ENCODE results near the gene UVSSA. TPM values are rescaled to one million over a fixed set of nuclear protein-coding genes. Genes with fewer than 3 reads are reported as not detected.
"Not testable (repeated sequence)": the region's sequence is repeated elsewhere in the genome, so short reads cannot be mapped to it uniquely, and the experiment has no call there.

Gene UVSSA
- total and polyA plus RNA-seq, 7 experiments from 2014 or later, result 3.2 to 44.1 (median 39.3) TPM

- no peak for DNase-seq
- H3K4me3 ChIP-seq (ENCODE audit: low read length), result no peak overlapping the region
- POLR2A ChIA-PET, result no interaction called here
- H3K9me3 ChIP-seq (ENCODE audit: control insufficient read depth in 2 of 3, low read length in 3 of 3), result no peaks in the 10 kb centered on the region
- intact Hi-C loops (cut with micrococcal nuclease), result no loop called here
- H3K4me1 Mint-ChIP-seq, result peaks cover 0 to 9% (median 0%) of the 10 kb centered on the region in 7 donors
- H3K27me3 ChIP-seq (ENCODE audit: control insufficient read depth in 2 of 2, insufficient read depth in 2 of 2, low read length in 2 of 2), result no peaks in the 10 kb centered on the region
- peaks cover 0 to 3% (median 0%) of the 10 kb centered on the region in 11 donors for H3K9me3 Mint-ChIP-seq
- no peak overlapping the region for H3K27ac Mint-ChIP-seq
- no peak for ATAC-seq
- peaks cover 12 to 66% (median 42%) of the 10 kb centered on the region in 5 donors for H3K27me3 Mint-ChIP-seq
- no peaks in the 10 kb centered on the region for H3K4me1 ChIP-seq (ENCODE audit: control insufficient read depth in 2 of 2, insufficient read depth in 2 of 2, low read length in 2 of 2)
- H3K36me3 Mint-ChIP-seq, result peaks cover 0 to 8% (median 0%) of the 10 kb centered on the region in 5 donors
- H3K36me3 ChIP-seq (ENCODE audit: control insufficient read depth in 2 of 3, insufficient read depth in 3 of 3, low read length in 3 of 3), result no peaks in the 10 kb centered on the region
- H3K4me3 Mint-ChIP-seq, result no peak overlapping the region
- H3K27ac ChIP-seq (ENCODE audit: low read depth, low read length), result no peak overlapping the region
- CTCF ChIA-PET, result no interaction called here
These were observed 71.7 kb downstream of the UVSSA start for GRCh38 chr4:1418494-1419285.

DNA sequence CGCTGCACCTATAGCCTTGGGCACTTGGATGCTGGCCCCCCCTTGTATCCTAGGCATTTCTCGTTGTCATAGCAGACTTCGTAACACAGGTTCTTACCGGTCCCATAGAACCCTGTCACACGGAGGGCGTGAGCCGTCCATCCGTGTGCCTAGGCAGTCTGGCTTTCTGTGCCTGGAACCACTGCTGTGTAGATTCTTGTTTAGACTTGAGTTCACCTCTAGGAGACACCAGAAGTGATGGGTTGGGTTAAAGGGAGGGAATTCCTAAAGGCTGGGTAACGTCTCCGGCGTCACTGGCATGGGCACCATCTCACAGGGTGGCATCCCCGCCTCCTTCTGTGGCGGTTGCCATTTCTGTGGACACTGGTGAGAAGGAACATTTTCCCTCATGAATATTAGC lies 72.7 kb downstream of the UVSSA start:
- no peak for ATAC-seq
- peaks cover 0 to 8% (median 0%) of the 10 kb centered on the region in 5 donors for H3K36me3 Mint-ChIP-seq
- no peak overlapping the region for H3K27ac ChIP-seq (ENCODE audit: low read depth, low read length)
- H3K9me3 ChIP-seq (ENCODE audit: control insufficient read depth in 2 of 3, low read length in 3 of 3), result no peaks in the 10 kb centered on the region
- peaks cover 0 to 3% (median 0%) of the 10 kb centered on the region in 11 donors for H3K9me3 Mint-ChIP-seq
- no peak for DNase-seq
- peaks cover 9 to 68% (median 48%) of the 10 kb centered on the region in 5 donors for H3K27me3 Mint-ChIP-seq
- no peaks in the 10 kb centered on the region for H3K4me1 ChIP-seq (ENCODE audit: control insufficient read depth in 2 of 2, insufficient read depth in 2 of 2, low read length in 2 of 2)
- intact Hi-C loops (cut with micrococcal nuclease), result no loop called here
- no peak overlapping the region for H3K27ac Mint-ChIP-seq
- peaks cover 0 to 9% (median 0%) of the 10 kb centered on the region in 7 donors for H3K4me1 Mint-ChIP-seq
- no peaks in the 10 kb centered on the region for H3K27me3 ChIP-seq (ENCODE audit: control insufficient read depth in 2 of 2, insufficient read depth in 2 of 2, low read length in 2 of 2)
- ChIA-PET POLR2A (no interaction called here), CTCF (no interaction called here)
- H3K4me3 ChIP-seq (ENCODE audit: low read length), result no peak overlapping the region
- H3K36me3 ChIP-seq (ENCODE audit: control insufficient read depth in 2 of 3, insufficient read depth in 3 of 3, low read length in 3 of 3), result no peaks in the 10 kb centered on the region
- H3K4me3 Mint-ChIP-seq, result no peak overlapping the region

DNA sequence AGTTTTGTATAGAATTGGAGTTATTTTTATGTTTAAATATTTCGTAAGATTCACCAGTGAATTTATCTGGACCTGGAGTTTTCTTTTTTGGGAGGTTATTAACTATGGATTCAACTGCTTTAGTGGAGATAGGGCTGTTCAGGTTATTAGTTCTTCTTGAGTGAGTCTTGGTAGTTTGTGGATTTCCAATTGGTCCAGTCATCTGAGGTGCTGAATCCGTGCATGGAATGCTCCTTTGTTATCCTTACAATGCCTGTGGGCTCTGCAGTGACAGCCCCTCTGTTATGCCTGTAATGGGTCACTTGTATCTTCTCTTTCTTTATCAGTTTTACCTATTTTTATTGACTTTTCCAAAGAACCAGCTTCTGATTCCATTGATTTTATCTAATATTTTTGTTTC lies 74.6 kb downstream of the UVSSA start:
- ATAC-seq (no peak), DNase-seq (no peak)
- Mint-ChIP-seq H3K27me3 (peaks cover 2 to 67% (median 43%) of the 10 kb centered on the region in 5 donors), H3K9me3 (no peaks in the 10 kb centered on the region), H3K27ac (no peak overlapping the region), H3K36me3 (peaks cover 0 to 5% (median 0%) of the 10 kb centered on the region in 5 donors), H3K4me3 (no peak overlapping the region), H3K4me1 (no peaks in the 10 kb centered on the region)
- Histone ChIP-seq H3K27ac (ENCODE audit: low read depth, low read length) (no peak overlapping the region), H3K27me3 (ENCODE audit: control insufficient read depth in 2 of 2, insufficient read depth in 2 of 2, low read length in 2 of 2) (no peaks in the 10 kb centered on the region), H3K36me3 (ENCODE audit: control insufficient read depth in 2 of 3, insufficient read depth in 3 of 3, low read length in 3 of 3) (no peaks in the 10 kb centered on the region), H3K4me3 (ENCODE audit: low read length) (no peak overlapping the region), H3K9me3 (ENCODE audit: control insufficient read depth in 2 of 3, low read length in 3 of 3) (no peaks in the 10 kb centered on the region), H3K4me1 (ENCODE audit: control insufficient read depth in 2 of 2, insufficient read depth in 2 of 2, low read length in 2 of 2) (no peaks in the 10 kb centered on the region)
- POLR2A ChIA-PET, result no interaction called here
- intact Hi-C loops (cut with micrococcal nuclease), result no loop called here
- CTCF ChIA-PET, result no interaction called here

DNA sequence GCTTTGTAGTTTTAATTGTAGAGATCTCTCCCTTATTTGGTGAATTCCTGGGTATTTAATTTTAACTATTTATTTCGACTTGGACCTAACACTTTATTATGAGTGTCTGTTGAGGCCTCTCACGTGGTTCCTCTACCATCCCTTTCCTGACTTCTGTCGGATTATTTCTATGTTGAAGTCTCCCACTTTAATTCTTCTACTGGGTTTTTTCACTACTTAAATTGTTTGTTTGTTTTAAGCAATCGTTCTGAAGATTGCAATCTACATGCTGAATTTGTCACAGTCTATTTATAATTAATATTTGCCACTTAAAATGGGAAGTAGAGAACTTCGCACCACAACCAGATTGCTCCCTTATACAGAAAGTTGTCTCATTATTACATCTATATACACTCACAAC lies 80.0 kb downstream of the UVSSA start:
- Histone ChIP-seq H3K27ac (ENCODE audit: low read depth, low read length) (no peak overlapping the region), H3K4me3 (ENCODE audit: low read length) (no peak overlapping the region), H3K27me3 (ENCODE audit: control insufficient read depth in 2 of 2, insufficient read depth in 2 of 2, low read length in 2 of 2) (no peaks in the 10 kb centered on the region), H3K36me3 (ENCODE audit: control insufficient read depth in 2 of 3, insufficient read depth in 3 of 3, low read length in 3 of 3) (no peaks in the 10 kb centered on the region), H3K4me1 (ENCODE audit: control insufficient read depth in 2 of 2, insufficient read depth in 2 of 2, low read length in 2 of 2) (no peaks in the 10 kb centered on the region), H3K9me3 (ENCODE audit: control insufficient read depth in 2 of 3, low read length in 3 of 3) (no peaks in the 10 kb centered on the region)
- H3K36me3 Mint-ChIP-seq, result peaks cover 0 to 4% (median 0%) of the 10 kb centered on the region in 5 donors
- intact Hi-C loops (cut with micrococcal nuclease), result no loop called here
- H3K27ac Mint-ChIP-seq, result no peak overlapping the region
- ATAC-seq, result no peak
- peaks cover 2 to 46% (median 34%) of the 10 kb centered on the region in 5 donors for H3K27me3 Mint-ChIP-seq
- CTCF ChIA-PET, result no interaction called here
- H3K4me3 Mint-ChIP-seq, result no peak overlapping the region
- POLR2A ChIA-PET, result no interaction called here
- H3K4me1 Mint-ChIP-seq, result no peaks in the 10 kb centered on the region
- no peaks in the 10 kb centered on the region for H3K9me3 Mint-ChIP-seq
- DNase-seq, result no peak

DNA sequence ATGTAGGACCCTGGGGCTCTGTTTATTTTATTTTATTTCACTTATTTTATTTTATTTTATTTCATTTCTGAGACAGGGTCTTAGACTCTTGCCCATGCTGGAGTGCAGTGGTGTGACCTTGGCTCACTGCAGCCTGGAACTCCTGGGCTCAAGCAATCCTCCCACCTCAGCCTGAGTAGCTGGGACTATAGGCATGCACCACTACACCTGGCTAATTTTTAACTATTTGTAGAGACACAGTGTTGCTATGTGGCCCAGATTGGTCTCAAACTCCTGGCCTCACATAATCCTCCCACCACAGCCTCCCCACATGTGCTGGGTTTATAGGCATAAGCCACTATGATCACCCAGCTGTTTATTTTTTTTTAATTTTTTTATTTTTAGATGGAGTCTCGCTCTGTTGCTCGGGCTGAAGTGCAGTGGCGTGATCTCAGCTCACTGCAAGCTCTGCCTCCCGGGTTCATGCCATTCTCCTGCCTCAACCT lies 96.7 kb downstream of the UVSSA start:
- CTCF ChIA-PET, result not testable (repeated sequence)

More for the DNA sequence above, 96.7 kb downstream of the UVSSA start:
- H3K9me3 ChIP-seq (ENCODE audit: control insufficient read depth in 2 of 3, low read length in 3 of 3); H3K27me3 ChIP-seq (ENCODE audit: control insufficient read depth in 2 of 2, insufficient read depth in 2 of 2, low read length in 2 of 2); POLR2A ChIA-PET; H3K4me3 ChIP-seq (ENCODE audit: low read length); H3K4me3 Mint-ChIP-seq; H3K36me3 ChIP-seq (ENCODE audit: control insufficient read depth in 2 of 3, insufficient read depth in 3 of 3, low read length in 3 of 3); H3K27ac ChIP-seq (ENCODE audit: low read depth, low read length); ATAC-seq; H3K4me1 ChIP-seq (ENCODE audit: control insufficient read depth in 2 of 2, insufficient read depth in 2 of 2, low read length in 2 of 2); H3K4me1 Mint-ChIP-seq; H3K36me3 Mint-ChIP-seq; H3K27ac Mint-ChIP-seq; H3K9me3 Mint-ChIP-seq; intact Hi-C loops (cut with micrococcal nuclease); DNase-seq: not testable (repeated sequence)
- peaks cover 0 to 18% (median 5%) of the 10 kb centered on the region in 5 donors for H3K27me3 Mint-ChIP-seq

Other genes starting within 250 kb of the UVSSA start
- gene RNF212, start 233.6 kb upstream of the UVSSA start, total RNA-seq, result 1 to 10 TPM; 1.8 to 4.1 (median 2.4) TPM
- gene RNF212, start 233.6 kb upstream of the UVSSA start, polyA plus RNA-seq, result 1 to 10 TPM; 5.8 to 6.7 TPM
- gene SPON2, start 174.6 kb upstream of the UVSSA start, total RNA-seq, result 10 to 100 TPM in 3 of 5 experiments, 1 to 10 TPM in 2; 5.7 to 79.1 (median 16.0) TPM
- gene SPON2, start 174.6 kb upstream of the UVSSA start, polyA plus RNA-seq, result 1 to 10 TPM; 2.8 to 3.8 TPM
- gene CTBP1, start 98.1 kb upstream of the UVSSA start, total RNA-seq, result 100 to 1,000 TPM; 177 to 233 (median 200) TPM
- 10 to 100 TPM; 57.2 to 79.2 TPM for gene CTBP1, start 98.1 kb upstream of the UVSSA start, polyA plus RNA-seq
- 10 to 100 TPM; 56.2 to 92.2 (median 79.4) TPM for gene MAEA, start 57.3 kb upstream of the UVSSA start, total RNA-seq
- gene MAEA, start 57.3 kb upstream of the UVSSA start, polyA plus RNA-seq, result 10 to 100 TPM; 45.3 to 88.5 TPM
- not detected for gene NKX1-1, start 59.2 kb downstream of the UVSSA start, total RNA-seq
- gene NKX1-1, start 59.2 kb downstream of the UVSSA start, polyA plus RNA-seq, result not detected